NCI-H446 treated with DMSO at 0.1 percent for 48 hours (cell line): ENCODE data around the gene LRRC45.
A peak's percentile ranks its signal among the peaks of the same experiment; 100 is the strongest.

Experiments used
- DNase-seq: peaks from one replicate; lab custom pipeline; 2025; lab: John Stamatoyannopoulos, UW

LRRC45 gene

GRCh38 chr17:81994593-81995462 lies 28.3 kb upstream of the LRRC45 start:
- no peak for DNase-seq

- DNase-seq: no peak
These were observed 27.5 kb upstream of the LRRC45 start for GRCh38 chr17:81995463-81996231.

GRCh38 chr17:81996232-81996756 lies 26.8 kb upstream of the LRRC45 start:
- no peak for DNase-seq

GRCh38 chr17:81996757-81997441 lies 26.2 kb upstream of the LRRC45 start:
- no peak for DNase-seq

GRCh38 chr17:81998212-81998611 lies 24.9 kb upstream of the LRRC45 start:
- no peak for DNase-seq

- DNase-seq: no peak
These were observed 24.2 kb upstream of the LRRC45 start for GRCh38 chr17:81998691-81999438.

- DNase-seq: no peak
These were observed 23.5 kb upstream of the LRRC45 start for GRCh38 chr17:81999587-81999975.

GRCh38 chr17:81999976-82000802 lies 22.9 kb upstream of the LRRC45 start:
- DNase-seq: no peak

GRCh38 chr17:82000803-82001570 lies 22.1 kb upstream of the LRRC45 start:
- no peak for DNase-seq

- DNase-seq: no peak
These were observed 21.5 kb upstream of the LRRC45 start for GRCh38 chr17:82001571-82002056.

- DNase-seq: no peak
These were observed 19.4 kb upstream of the LRRC45 start for GRCh38 chr17:82003411-82004381.

GRCh38 chr17:82004517-82005455 lies 18.3 kb upstream of the LRRC45 start:
- DNase-seq: no peak

- DNase-seq: no peak
These were observed 17.3 kb upstream of the LRRC45 start for GRCh38 chr17:82005701-82006348.

GRCh38 chr17:82006468-82007227 lies 16.5 kb upstream of the LRRC45 start:
- peak; percentile 21 for DNase-seq

GRCh38 chr17:82007228-82007494 lies 15.9 kb upstream of the LRRC45 start:
- DNase-seq: no peak

GRCh38 chr17:82007495-82008257 lies 15.4 kb upstream of the LRRC45 start:
- DNase-seq: no peak
